AML-193 (cell line): Measurements from ENCODE around the gene HSPB9.

Experiments
- DNase-seq, 2 experiments: peaks; one replicate each; lab custom pipeline; 2025; lab: John Stamatoyannopoulos, UW

HSPB9 gene

GRCh38 chr17:42122371-42123303 lies at the start of gene HSPB9:
Gene HSPB9 (plus strand): TSS chr17:42122804. CDS start chr17:42122851, 47 bp downstream.
- no peak for DNase-seq

GRCh38 chr17:42075789-42076188 lies 46.8 kb upstream of the HSPB9 start:
- no peak for DNase-seq

- DNase-seq = no peak
Measured at GRCh38 chr17:42076797-42077559, 45.6 kb upstream of the HSPB9 start.

- no peak for DNase-seq
Measured at GRCh38 chr17:42077755-42078154, 44.8 kb upstream of the HSPB9 start.

- DNase-seq = no peak
Measured at GRCh38 chr17:42078396-42079043, 44.1 kb upstream of the HSPB9 start.

GRCh38 chr17:42079541-42079940 lies 43.1 kb upstream of the HSPB9 start:
- DNase-seq = no peak

- no peak for DNase-seq
Measured at GRCh38 chr17:42081516-42082129, 41.0 kb upstream of the HSPB9 start.

GRCh38 chr17:42087042-42087701 lies 35.4 kb upstream of the HSPB9 start:
- no peak for DNase-seq

GRCh38 chr17:42087736-42088705 lies 34.6 kb upstream of the HSPB9 start:
- no peak for DNase-seq

- no peak for DNase-seq
Measured at GRCh38 chr17:42088736-42089135, 33.9 kb upstream of the HSPB9 start.

GRCh38 chr17:42090964-42091790 lies 31.4 kb upstream of the HSPB9 start:
- DNase-seq = no peak

GRCh38 chr17:42092939-42093338 lies 29.7 kb upstream of the HSPB9 start:
- DNase-seq = no peak

- DNase-seq = no peak
Measured at GRCh38 chr17:42094375-42095069, 28.1 kb upstream of the HSPB9 start.

- DNase-seq = no peak
Measured at GRCh38 chr17:42096360-42097111, 26.1 kb upstream of the HSPB9 start.

- DNase-seq = no peak
Measured at GRCh38 chr17:42097691-42098631, 24.6 kb upstream of the HSPB9 start, which contains the start of gene ZNF385C. Gene ZNF385C (minus strand): TSS chr17:42098473. CDS start chr17:42063056, 35,417 bp downstream.

GRCh38 chr17:42098730-42099399 lies 23.7 kb upstream of the HSPB9 start:
- no peak for DNase-seq
